NCI-H128 (cell line): ENCODE data around the gene WDR86.
A peak's percentile ranks its signal among the peaks of the same experiment; 100 is the strongest.

ENCODE experiments used
- DNase-seq: peaks from one replicate; lab custom pipeline; 2025; ENCODE audit not compliant: unreplicated experiment; lab: John Stamatoyannopoulos, UW

WDR86 gene

GRCh38 chr7:151380199-151381097 is 29.4 kb downstream of the WDR86 start:
- DNase-seq: no peak

GRCh38 chr7:151379534-151380198 is 30.2 kb downstream of the WDR86 start:
- no peak for DNase-seq

- no peak for DNase-seq
These were observed 30.7 kb downstream of the WDR86 start for GRCh38 chr7:151379193-151379520.

GRCh38 chr7:151378496-151379192 is 31.2 kb downstream of the WDR86 start:
- DNase-seq: no peak

- DNase-seq: no peak
These were observed 31.8 kb downstream of the WDR86 start for GRCh38 chr7:151378011-151378410.

GRCh38 chr7:151377406-151377805 is 32.4 kb downstream of the WDR86 start:
- DNase-seq: no peak

GRCh38 chr7:151376218-151376902 is 33.5 kb downstream of the WDR86 start:
- no peak for DNase-seq

- no peak for DNase-seq
These were observed 34.2 kb downstream of the WDR86 start for GRCh38 chr7:151375530-151376217.

GRCh38 chr7:151374726-151375125 is 35.1 kb downstream of the WDR86 start:
- no peak for DNase-seq

GRCh38 chr7:151374139-151374538 is 35.7 kb downstream of the WDR86 start:
- DNase-seq: no peak

GRCh38 chr7:151373599-151373998 is 36.2 kb downstream of the WDR86 start:
- no peak for DNase-seq

GRCh38 chr7:151372612-151373265 is 37.1 kb downstream of the WDR86 start:
- DNase-seq: no peak

GRCh38 chr7:151371266-151371665 is 38.6 kb downstream of the WDR86 start:
- no peak for DNase-seq

GRCh38 chr7:151368136-151368571 is 41.7 kb downstream of the WDR86 start:
- DNase-seq: peak; percentile 69

GRCh38 chr7:151367284-151367683 is 42.6 kb downstream of the WDR86 start:
- DNase-seq: no peak

- no peak for DNase-seq
These were observed 43.0 kb downstream of the WDR86 start for GRCh38 chr7:151366880-151367222.

- no peak for DNase-seq
These were observed 43.5 kb downstream of the WDR86 start for GRCh38 chr7:151366166-151366879.

- no peak for DNase-seq
These were observed 46.7 kb downstream of the WDR86 start for GRCh38 chr7:151363182-151363581.

- DNase-seq: no peak
These were observed 48.5 kb downstream of the WDR86 start for GRCh38 chr7:151361193-151361959.
